Epithelial cell of prostate (primary cell): Measurements from ENCODE around the gene BYSL.
A peak's percentile ranks its signal among the peaks of the same experiment; 100 is the strongest.

Source experiments
- DNase-seq: peaks from one replicate; pipeline ENCODE4 v3.0.0-alpha.2; 2011; ENCODE audit warnings: low read depth, low spot score
- H3K27ac ChIP-seq: fragments of 450-650 bp; 2 replicates; pipeline ENCODE4 v1.5.1; 2017; ENCODE audit warnings: mild to moderate bottlenecking

BYSL gene

GRCh38 chr6:41909727-41910126 is 11.6 kb upstream of the BYSL start:
- no peak overlapping the region for H3K27ac ChIP-seq
- no peak for DNase-seq

GRCh38 chr6:41914343-41914742 is 7.0 kb upstream of the BYSL start:
- no peak overlapping the region for H3K27ac ChIP-seq
- no peak for DNase-seq

- no peak for DNase-seq
- peak overlapping the region; percentile 23 for H3K27ac ChIP-seq
These were observed 6.3 kb upstream of the BYSL start for GRCh38 chr6:41914869-41915530.

- peak overlapping the region; percentile 85 for H3K27ac ChIP-seq
- peak; percentile 60 for DNase-seq
These were observed 3.8 kb upstream of the BYSL start for GRCh38 chr6:41917528-41917927.

GRCh38 chr6:41921712-41921998 is 356 bp downstream of the BYSL start:
- peak overlapping the region; percentile 98 for H3K27ac ChIP-seq
- no peak for DNase-seq

- no peak for DNase-seq
- no peak overlapping the region for H3K27ac ChIP-seq
These were observed 855 bp downstream of the BYSL start for GRCh38 chr6:41922154-41922553.

- H3K27ac ChIP-seq = no peak overlapping the region
- DNase-seq = no peak
These were observed 6.0 kb downstream of the BYSL start for GRCh38 chr6:41927253-41927652.

- DNase-seq = no peak
- H3K27ac ChIP-seq = no peak overlapping the region
These were observed 8.6 kb downstream of the BYSL start for GRCh38 chr6:41929924-41930323.

GRCh38 chr6:41931792-41932191 is 10.5 kb downstream of the BYSL start:
- no peak overlapping the region for H3K27ac ChIP-seq
- no peak for DNase-seq

GRCh38 chr6:41932378-41932777 is 11.1 kb downstream of the BYSL start:
- no peak overlapping the region for H3K27ac ChIP-seq
- DNase-seq = no peak

- H3K27ac ChIP-seq = no peak overlapping the region
- no peak for DNase-seq
These were observed 13.2 kb downstream of the BYSL start for GRCh38 chr6:41934278-41935192.

GRCh38 chr6:41935193-41935574 is 13.9 kb downstream of the BYSL start:
- DNase-seq = no peak
- no peak overlapping the region for H3K27ac ChIP-seq

- DNase-seq = no peak
- no peak overlapping the region for H3K27ac ChIP-seq
These were observed 14.4 kb downstream of the BYSL start for GRCh38 chr6:41935685-41936072.

GRCh38 chr6:41936073-41936837 is 15.0 kb downstream of the BYSL start:
- no peak overlapping the region for H3K27ac ChIP-seq

GRCh38 chr6:41937472-41937860 is 16.2 kb downstream of the BYSL start:
- H3K27ac ChIP-seq = no peak overlapping the region
- no peak for DNase-seq

More at GRCh38 chr6:41936073-41936837, 15.0 kb downstream of the BYSL start:
- no peak for DNase-seq

- H3K27ac ChIP-seq = no peak overlapping the region
- DNase-seq = no peak
These were observed 16.7 kb downstream of the BYSL start for GRCh38 chr6:41937861-41938574.

GRCh38 chr6:41938590-41939175 is 17.4 kb downstream of the BYSL start:
- DNase-seq = no peak
- no peak overlapping the region for H3K27ac ChIP-seq

GRCh38 chr6:41939176-41939847 is 18.0 kb downstream of the BYSL start:
- H3K27ac ChIP-seq = no peak overlapping the region
- DNase-seq = no peak
